Activated CD4-positive, CD25-positive, alpha-beta regulatory T cell treated with anti-CD3 and anti-CD28 coated beads, Interleukin-2, amount 50 U/mL, for 16 hours (primary cell): ENCODE measurements around the gene ZNF519.
"Not testable (repeated sequence)": the region's sequence is repeated elsewhere in the genome, so short reads cannot be mapped to it uniquely, and the experiment has no call there.

Experiments used
- DNase-seq: peaks from one replicate; pipeline ENCODE4 v3.0.0-alpha.2; 2020; ENCODE audit warnings: low read depth, low spot score

The ZNF519 gene

GRCh38 chr18:14147935-14148865 lies 16.0 kb upstream of the ZNF519 start:
- not testable (repeated sequence) for DNase-seq

- not testable (repeated sequence) for DNase-seq
These were observed 14.5 kb upstream of the ZNF519 start for GRCh38 chr18:14146771-14147170.

DNA sequence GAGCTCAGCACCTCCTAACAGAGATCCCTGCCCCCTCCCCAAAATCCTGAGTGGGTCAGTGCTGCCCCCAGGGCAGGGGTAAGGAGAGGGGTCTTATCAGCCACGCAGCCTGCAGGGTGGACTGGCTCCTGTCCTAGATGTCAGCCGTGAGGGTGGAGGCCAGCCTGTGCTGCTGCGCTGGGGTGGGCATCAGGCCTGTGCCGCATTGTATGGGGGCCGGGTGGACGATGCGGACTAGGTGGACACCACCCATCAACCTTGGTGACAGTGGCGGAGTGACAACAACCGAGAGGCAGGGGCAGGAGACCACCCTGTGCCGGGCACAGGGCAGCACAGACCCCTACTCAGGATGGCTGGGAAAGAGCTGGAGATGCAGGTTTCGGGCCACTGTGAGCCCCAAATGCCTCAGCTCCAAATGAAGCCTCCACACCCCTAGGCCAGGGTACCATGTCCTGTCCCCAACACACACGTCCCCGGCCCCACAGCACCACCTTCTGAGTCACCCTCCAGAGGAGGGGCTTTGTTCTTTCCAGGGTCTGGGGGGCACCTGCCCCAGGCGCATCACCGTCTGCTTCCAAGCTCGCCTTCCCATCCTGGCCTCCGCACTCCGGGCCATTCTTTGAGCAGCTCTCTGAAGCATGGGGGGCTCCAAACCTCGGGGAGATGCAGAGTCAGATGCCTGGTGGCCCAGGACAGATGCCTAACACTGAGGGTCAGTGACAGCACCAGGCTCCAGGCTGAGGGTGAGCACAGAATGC lies 13.5 kb upstream of the ZNF519 start:
- not testable (repeated sequence) for DNase-seq

- DNase-seq: not testable (repeated sequence)
These were observed 12.8 kb upstream of the ZNF519 start for GRCh38 chr18:14145021-14145420.

DNA sequence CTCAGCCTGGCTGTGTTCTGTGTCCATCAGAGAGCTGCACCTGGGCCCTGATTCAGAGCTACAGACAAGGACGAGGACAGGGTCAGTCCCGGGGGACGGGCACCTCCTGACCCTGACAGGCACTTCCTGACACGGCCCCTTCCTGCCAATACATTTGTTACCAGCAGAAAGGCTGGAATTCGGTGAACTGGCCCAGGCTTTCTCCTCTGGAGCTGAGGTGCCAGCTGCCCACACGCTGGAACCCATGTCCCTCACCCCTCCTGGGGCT lies 12.3 kb upstream of the ZNF519 start:
- DNase-seq: no peak

- not testable (repeated sequence) for DNase-seq
These were observed 11.8 kb upstream of the ZNF519 start for GRCh38 chr18:14143871-14144627.

DNA sequence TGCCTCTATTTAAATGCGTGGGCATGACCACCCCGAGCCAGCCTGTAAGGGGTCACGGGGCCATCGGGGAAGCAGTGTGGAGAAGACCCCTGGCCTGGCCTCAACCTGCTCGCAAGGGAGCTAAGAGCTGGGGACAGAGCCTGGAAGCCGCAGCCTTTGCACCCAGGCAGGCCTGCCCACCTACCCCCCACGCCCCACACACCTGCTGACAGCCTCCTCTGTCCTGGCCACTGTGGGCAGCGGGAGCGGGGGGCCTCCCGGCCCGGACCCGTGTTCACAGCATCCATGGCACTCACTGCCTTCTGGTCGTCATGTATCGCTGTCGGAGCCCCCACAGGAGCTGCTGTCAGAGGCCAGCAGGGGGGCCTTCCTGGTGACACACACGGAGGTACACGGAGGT lies 11.2 kb upstream of the ZNF519 start:
- not testable (repeated sequence) for DNase-seq

DNA sequence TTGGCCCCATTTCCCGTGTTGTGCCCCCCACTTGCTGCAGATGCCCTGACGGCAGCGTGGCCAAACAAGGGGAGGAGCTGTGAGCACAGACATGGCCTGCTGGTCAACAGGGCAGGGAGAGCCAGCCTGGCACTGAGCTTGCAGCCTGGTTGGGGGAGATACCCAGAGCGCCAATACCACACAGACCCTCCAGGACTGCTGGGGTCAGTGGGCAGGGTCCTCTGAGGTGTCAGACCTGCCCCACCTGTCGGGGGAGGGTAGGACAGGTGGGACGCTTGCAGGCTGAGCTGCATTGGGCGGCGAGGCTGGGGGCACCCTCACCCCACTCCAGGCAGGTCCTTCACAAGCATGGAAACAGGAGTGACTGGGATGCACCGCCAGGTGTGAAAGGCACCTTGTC lies 9.9 kb upstream of the ZNF519 start:
- DNase-seq: not testable (repeated sequence)

DNA sequence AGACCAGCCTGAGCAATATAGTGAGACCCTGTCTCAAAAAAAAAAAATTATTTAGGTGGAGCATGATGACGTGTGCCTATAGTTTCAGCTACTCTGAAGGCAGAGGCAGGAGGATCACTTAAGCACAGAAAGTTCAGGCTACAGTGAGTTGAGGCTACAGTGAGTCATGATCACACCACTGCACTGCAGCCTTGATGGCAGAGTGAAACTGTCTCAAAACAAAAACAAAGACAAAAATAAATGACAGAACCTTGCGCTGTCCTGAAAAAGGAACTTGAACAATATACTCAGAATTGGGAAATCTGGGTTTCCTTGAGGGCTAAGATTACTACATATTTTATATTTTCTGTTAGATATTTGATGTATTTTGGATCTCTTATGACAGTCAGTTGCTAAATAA lies 7.3 kb upstream of the ZNF519 start:
- not testable (repeated sequence) for DNase-seq

GRCh38 chr18:14137971-14138370 lies 5.7 kb upstream of the ZNF519 start:
- DNase-seq: not testable (repeated sequence)

DNA sequence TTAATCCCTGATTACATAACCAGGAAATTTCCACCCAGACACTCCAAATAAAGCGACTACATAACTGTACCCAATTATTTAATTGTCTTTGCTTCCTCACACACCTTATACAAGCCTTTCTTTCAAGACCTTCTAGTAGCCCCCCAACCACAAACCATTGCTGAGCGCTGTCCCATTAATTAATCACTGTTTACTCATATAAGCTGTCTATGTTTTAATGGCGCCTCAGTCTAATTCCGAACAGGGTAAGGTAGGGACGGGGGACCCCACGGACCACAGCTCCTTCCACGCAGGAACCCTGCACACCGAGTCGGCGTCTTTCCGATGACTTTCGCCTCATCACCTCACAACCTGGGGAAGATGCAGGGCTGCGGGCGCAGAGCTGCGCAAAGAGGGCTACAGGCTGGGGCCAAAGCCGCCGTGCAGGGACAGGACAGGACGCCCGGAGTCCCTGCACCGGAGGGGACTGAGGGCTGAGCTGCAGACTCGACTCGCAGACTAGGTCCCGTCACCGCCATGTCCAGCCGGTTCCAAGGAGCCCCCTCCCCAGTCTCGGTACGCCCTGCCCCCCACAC lies 452 bp downstream of the ZNF519 start:
- DNase-seq: not testable (repeated sequence)

- DNase-seq: not testable (repeated sequence)
These were observed 1.4 kb downstream of the ZNF519 start for GRCh38 chr18:14130804-14131203.

GRCh38 chr18:14124689-14125088 lies 7.5 kb downstream of the ZNF519 start:
- DNase-seq: no peak

DNA sequence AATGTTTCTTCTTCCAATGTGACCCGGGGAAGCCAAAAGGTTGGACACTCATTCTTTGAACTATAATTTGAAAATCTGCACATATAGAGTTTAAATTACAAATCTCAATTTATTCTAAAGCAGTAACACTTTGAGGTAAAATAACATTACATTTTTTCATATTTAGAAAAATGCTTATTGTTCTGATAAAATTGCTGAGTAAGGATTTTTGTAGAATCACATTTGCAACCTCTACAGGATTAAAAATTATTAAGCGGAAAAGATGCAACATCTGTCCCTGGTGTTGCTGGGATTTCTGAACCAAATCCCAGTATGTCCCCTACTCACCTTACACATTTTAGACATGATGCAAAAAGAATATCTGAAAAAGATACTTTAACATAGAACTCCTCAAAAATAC lies 10.1 kb downstream of the ZNF519 start:
- DNase-seq: no peak

GRCh38 chr18:14120926-14121325 lies 11.3 kb downstream of the ZNF519 start:
- no peak for DNase-seq

GRCh38 chr18:14117606-14118005 lies 14.6 kb downstream of the ZNF519 start:
- no peak for DNase-seq

- no peak for DNase-seq
These were observed 25.3 kb downstream of the ZNF519 start for GRCh38 chr18:14106906-14107305.

GRCh38 chr18:14104906-14105748 lies 27.1 kb downstream of the ZNF519 start:
- no peak for DNase-seq

DNA sequence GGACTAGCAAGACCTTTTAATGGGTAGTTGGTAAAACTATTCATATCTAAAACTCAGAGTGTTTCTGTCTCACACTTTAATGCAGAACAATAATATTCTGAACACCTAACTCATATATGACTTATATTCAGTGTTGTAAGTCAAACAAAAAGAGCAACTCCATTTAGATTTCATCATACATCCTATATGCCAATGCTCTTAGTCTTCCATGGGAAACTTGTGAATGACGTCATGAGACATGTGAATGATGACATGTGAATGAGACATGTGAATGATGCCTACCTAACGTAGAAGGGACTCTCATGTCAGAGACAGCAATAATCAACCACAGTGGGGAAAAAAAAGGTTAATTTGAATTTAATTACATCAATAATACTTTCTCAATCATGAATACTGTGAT lies 28.0 kb downstream of the ZNF519 start:
- no peak for DNase-seq

DNA sequence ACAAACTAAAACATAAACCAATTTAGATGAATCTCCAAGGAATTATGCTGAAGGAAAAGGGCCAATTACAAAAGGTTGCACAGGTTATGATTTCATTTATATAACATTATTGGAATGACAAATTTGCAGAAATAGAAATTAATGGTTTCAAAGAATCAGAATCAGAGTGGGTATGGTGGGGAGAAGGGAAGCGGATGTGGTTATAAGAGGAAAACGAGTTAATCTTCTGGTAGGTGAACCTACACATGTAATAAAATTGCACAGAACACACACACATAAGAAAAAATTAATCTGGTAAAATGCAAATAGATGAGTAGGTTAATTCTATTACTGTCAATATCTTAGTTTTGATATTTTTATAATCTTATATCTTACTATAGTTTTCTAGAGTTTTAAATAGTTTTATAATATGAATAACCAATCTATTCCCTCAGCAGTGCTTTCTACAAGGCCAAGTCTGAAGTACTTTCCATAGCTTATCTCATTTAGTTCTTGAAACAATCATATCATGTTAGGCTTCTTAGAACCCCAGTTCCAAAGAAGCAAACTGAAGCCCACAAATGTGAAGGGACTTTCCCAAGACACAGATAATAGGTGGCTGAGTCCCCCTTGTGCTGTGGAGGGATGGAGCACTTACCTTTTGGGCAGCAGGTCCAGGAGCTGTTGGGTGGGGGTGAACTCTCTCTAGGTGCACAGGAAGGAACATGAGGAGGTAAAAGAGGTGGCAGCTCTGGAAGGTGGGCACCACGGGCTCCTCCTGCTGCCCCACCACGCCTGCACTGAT lies 31.5 kb downstream of the ZNF519 start:
- no peak for DNase-seq
